Activated naive CD8-positive, alpha-beta T cell (primary cell): ENCODE results near the gene GABPB1.
A peak's percentile ranks its signal among the peaks of the same experiment; 100 is the strongest.

ENCODE experiments used
- H3K27ac Mint-ChIP-seq: one replicate; pipeline ENCODE4 v1.8.0; 2021; ENCODE audit warnings: mixed read lengths
- H3K27me3 Mint-ChIP-seq: one replicate; pipeline ENCODE4 v1.8.0; 2021; ENCODE audit warnings: mixed read lengths
- H3K36me3 Mint-ChIP-seq: one replicate; pipeline ENCODE4 v1.8.0; 2021; ENCODE audit warnings: mixed read lengths
- H3K4me1 Mint-ChIP-seq: one replicate; pipeline ENCODE4 v1.8.0; 2021; ENCODE audit warnings: low read depth, mixed read lengths
- H3K4me3 Mint-ChIP-seq: one replicate; pipeline ENCODE4 v1.8.0; 2021; ENCODE audit warnings: mild to moderate bottlenecking, mixed read lengths
- H3K9me3 Mint-ChIP-seq: one replicate; pipeline ENCODE4 v1.8.0; 2021; ENCODE audit warnings: low read depth, mixed read lengths

Gene GABPB1

DNA sequence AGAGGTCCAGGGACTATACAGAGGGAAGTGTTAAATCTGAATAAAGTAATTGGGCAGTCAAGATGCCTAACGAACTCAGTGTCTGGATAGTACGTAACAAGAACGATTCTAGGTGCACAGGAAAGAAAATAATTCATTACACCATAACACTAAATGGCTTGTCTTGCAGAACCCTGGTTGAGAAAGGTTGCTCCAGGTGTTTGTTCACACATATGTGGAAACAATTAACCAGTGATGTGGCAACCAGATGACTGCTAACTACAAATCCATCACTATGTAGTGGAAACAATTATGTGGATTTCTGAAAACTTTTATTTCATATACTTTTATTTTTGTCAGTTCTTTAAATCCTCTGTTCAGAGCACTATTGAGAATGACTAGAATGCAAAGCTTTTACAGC is 79.1 kb downstream of the GABPB1 start:
- H3K4me3 Mint-ChIP-seq: no peak overlapping the region
- no peaks in the 10 kb centered on the region for H3K9me3 Mint-ChIP-seq
- H3K36me3 Mint-ChIP-seq: peaks cover 2% of the 10 kb centered on the region
- H3K27ac Mint-ChIP-seq: peak overlapping the region; percentile 12
- H3K4me1 Mint-ChIP-seq: peaks cover 7% of the 10 kb centered on the region
- no peaks in the 10 kb centered on the region for H3K27me3 Mint-ChIP-seq

DNA sequence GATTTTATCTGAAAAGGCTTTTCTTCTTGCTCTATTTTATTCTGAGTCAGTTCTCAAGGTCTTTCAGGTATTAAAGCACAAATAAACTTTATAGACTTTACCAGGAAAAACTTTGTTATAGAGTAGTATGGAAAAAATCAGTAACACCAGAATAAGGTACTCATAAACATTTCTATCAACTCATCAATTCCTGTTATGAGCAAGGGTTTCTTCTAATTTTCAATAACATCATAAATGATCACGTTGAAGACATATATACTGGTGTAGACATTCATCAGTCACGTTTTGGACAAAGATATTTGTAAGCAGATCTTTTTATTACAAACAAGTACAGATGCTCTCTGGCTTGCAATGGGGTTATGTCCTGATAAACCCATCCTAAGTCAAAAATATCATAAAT is 79.9 kb downstream of the GABPB1 start:
- peak overlapping the region; percentile 58 for H3K27ac Mint-ChIP-seq
- H3K9me3 Mint-ChIP-seq: no peaks in the 10 kb centered on the region
- H3K27me3 Mint-ChIP-seq: no peaks in the 10 kb centered on the region
- H3K4me3 Mint-ChIP-seq: no peak overlapping the region
- peaks cover 2% of the 10 kb centered on the region for H3K36me3 Mint-ChIP-seq
- peaks cover 7% of the 10 kb centered on the region for H3K4me1 Mint-ChIP-seq

DNA sequence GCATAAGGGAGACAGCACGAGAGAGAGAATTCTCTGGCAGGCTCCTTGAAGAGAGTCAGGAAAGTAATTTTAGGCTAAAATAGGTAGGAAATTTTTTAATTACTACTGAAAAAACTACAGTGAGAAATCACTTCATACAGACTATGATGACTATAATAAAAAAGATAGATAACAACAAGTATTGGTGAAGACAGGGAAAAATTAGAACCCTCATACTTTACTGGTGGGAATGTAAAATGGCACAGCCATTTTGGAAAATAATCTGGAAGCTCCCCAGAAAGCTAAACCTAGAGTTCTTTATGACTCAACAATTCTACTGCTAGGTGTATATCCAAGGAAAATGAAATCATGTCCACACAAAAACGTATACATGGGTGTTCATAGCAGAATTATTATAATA is 87.4 kb downstream of the GABPB1 start:
- peaks cover 11% of the 10 kb centered on the region for H3K4me1 Mint-ChIP-seq

DNA sequence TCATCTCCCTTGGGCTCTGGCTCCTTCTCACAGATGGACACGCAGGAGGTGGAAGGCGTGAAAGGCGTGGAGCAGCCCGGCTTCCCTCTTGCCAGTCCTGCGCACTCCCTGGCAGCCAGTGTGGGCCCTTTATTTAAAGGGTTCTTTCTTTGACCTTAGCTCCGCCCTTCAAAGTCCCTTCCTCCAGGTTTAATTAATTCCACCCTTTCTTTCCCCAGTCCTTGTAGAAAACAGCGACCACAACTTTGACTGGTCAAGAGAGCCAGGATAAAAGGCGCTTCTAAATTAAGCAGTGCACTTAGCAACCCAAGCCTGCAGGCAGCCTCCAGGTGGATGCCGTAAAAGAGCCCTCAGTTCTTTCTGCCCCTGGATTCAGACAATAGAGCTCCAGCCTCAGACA is 89.4 kb downstream of the GABPB1 start, which contains the start of gene HDC:
Gene HDC (minus strand): TSS at position 107 of the 400 bp plus-strand sequence. CDS start 103 bp downstream, at position 4.
- Mint-ChIP-seq H3K9me3 (no peaks in the 10 kb centered on the region), H3K27me3 (no peaks in the 10 kb centered on the region), H3K4me3 (no peak within 1 kb of the TSS), H3K27ac (peak within 1 kb of the TSS; percentile 24), H3K4me1 (peaks cover 27% of the 10 kb centered on the region), H3K36me3 (peaks cover 4% of the 10 kb centered on the region)

More for the DNA sequence above, 87.4 kb downstream of the GABPB1 start:
- Mint-ChIP-seq H3K4me3 (no peak overlapping the region), H3K36me3 (peaks cover 4% of the 10 kb centered on the region), H3K27me3 (no peaks in the 10 kb centered on the region), H3K9me3 (no peaks in the 10 kb centered on the region), H3K27ac (no peak overlapping the region)

DNA sequence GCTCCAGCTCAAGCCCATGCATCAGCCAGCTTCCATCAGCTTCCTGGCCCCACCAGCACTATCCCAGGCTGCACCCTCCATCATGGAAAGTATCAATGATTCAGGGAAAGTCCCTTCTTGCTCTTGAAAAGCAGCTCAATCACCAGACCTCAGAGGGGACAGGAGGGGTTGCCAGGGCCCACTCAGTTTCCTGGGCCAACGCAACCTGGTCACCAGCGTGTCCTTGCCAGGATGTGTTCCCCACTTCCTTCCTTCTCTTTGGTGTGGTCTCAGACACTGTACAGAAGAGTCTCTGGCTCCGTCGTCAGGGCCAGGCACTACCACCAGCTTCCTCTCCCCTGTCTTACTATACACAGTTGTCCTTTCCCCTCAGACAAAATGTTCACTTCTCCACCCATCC is 92.5 kb downstream of the GABPB1 start:
- Mint-ChIP-seq H3K4me1 (peaks cover 37% of the 10 kb centered on the region), H3K27ac (peak overlapping the region; percentile 69), H3K36me3 (peaks cover 4% of the 10 kb centered on the region), H3K27me3 (no peaks in the 10 kb centered on the region), H3K4me3 (peak overlapping the region; percentile 38), H3K9me3 (no peaks in the 10 kb centered on the region)

DNA sequence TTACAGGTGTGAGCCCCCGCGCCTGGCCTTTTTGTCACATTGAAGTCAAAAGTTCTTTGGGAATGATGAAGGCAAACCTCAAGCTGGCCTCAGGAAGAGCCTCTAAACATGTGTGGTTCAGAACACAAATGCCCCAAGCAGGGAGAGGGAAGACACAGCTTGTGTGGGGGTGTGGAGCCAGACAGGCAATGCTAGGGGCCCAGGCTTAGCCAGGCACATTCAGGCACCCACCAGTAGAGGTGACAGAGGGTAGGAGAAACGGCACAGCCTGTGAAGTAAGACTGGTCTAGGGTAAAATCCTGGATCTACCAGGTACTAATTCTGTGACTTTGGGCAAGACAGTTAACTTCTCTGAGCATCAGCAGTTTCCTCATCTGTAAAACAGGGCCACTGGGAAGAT is 93.0 kb downstream of the GABPB1 start:
- H3K27ac Mint-ChIP-seq: peak overlapping the region; percentile 69
- no peak overlapping the region for H3K4me3 Mint-ChIP-seq
- no peaks in the 10 kb centered on the region for H3K27me3 Mint-ChIP-seq
- H3K4me1 Mint-ChIP-seq: peaks cover 38% of the 10 kb centered on the region
- H3K36me3 Mint-ChIP-seq: peaks cover 1% of the 10 kb centered on the region
- no peaks in the 10 kb centered on the region for H3K9me3 Mint-ChIP-seq

DNA sequence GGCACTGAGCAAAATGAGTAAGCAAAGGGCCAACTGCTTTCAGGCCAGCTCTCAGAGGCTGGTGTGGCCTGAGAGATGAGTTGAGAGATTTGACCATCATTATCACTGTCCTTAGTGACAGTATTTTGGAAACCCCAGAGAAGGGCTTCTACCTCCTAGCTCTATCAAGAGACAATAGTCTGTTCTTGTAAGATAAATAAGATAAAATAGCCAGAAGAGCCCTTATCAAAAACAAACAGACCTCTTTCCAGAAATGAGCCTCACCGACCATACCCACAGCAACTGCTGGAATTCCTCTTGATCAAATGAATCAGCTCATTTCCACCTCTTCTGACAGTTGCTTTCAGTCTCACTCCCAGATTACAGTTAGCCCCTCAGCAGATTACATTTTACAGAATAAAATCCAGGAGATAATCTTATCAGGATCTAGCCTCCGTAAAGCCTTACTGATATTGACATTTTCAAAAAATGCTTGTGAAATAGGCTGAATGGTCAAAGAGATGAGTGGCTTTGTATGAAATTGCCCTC is 94.0 kb downstream of the GABPB1 start:
- H3K27me3 Mint-ChIP-seq: no peaks in the 10 kb centered on the region
- H3K9me3 Mint-ChIP-seq: no peaks in the 10 kb centered on the region
- H3K36me3 Mint-ChIP-seq: no peaks in the 10 kb centered on the region
- peak overlapping the region; percentile 59 for H3K27ac Mint-ChIP-seq
- H3K4me3 Mint-ChIP-seq: peak overlapping the region; percentile 48
- H3K4me1 Mint-ChIP-seq: peaks cover 38% of the 10 kb centered on the region

DNA sequence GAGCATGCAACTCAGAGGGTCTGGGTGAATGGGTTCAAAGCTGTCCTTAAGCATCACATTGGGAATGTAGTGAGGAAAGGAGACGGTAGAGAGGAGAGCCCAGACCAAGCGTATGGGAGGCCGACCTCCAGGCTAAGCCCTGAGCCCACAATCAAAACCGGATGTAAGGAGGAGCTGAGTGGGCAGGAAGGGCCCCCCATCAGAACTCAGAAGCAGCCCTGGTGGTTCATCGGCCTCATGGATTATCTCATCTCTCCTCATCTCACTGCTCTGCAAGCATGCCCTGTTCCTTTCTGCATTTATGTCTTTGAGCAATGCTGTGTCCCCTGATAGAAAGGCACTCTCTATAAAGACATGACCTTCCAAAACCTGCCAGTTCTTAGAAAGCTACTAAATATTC is 95.7 kb downstream of the GABPB1 start:
- H3K4me1 Mint-ChIP-seq: peaks cover 38% of the 10 kb centered on the region
- H3K27me3 Mint-ChIP-seq: no peaks in the 10 kb centered on the region
- H3K4me3 Mint-ChIP-seq: no peak overlapping the region
- H3K9me3 Mint-ChIP-seq: no peaks in the 10 kb centered on the region
- no peaks in the 10 kb centered on the region for H3K36me3 Mint-ChIP-seq
- peak overlapping the region; percentile 6 for H3K27ac Mint-ChIP-seq

DNA sequence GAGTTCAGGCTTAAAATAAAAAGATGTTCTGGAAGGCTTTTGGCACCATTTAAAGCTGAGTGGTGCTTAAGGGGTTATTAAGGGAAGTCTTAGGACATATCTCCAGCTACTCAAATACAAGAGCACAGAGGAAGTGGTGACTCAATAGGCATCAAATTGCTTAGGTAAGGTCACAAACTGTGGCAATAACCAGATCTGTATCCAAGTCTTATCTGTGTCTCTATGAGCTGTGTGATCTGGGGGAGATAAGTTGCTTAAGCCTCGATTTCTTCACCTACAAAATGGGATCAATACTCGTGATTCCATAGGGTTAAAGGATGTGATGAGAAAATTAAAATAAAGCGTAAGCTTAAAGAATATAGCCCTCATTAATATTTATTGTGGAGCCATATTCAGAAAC is 97.1 kb downstream of the GABPB1 start:
- H3K4me3 Mint-ChIP-seq: no peak overlapping the region
- H3K27me3 Mint-ChIP-seq: no peaks in the 10 kb centered on the region
- peaks cover 31% of the 10 kb centered on the region for H3K4me1 Mint-ChIP-seq
- H3K9me3 Mint-ChIP-seq: no peaks in the 10 kb centered on the region
- H3K27ac Mint-ChIP-seq: no peak overlapping the region
- H3K36me3 Mint-ChIP-seq: no peaks in the 10 kb centered on the region

DNA sequence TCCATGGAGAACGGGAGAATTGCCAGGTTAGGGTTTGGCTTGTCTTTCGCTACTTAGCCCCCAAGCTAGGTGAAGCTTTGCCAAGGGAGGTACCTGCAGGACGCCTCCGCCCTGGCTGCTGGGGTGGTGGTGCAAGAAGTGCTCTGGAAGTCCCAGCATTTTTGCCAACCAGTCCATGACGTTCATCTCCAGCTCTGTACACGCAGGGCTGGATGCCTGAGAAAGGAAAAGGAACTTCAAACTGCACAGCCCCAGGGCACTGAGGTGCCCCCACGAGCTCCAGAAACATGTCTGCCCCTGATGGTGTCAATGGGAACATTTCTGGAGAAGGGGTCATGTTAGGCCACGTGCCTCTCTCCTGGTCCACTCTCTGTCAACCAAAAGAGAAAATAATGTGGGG is 97.7 kb downstream of the GABPB1 start:
- H3K27me3 Mint-ChIP-seq: no peaks in the 10 kb centered on the region
- H3K27ac Mint-ChIP-seq: peak overlapping the region; percentile 30
- H3K4me3 Mint-ChIP-seq: no peak overlapping the region
- no peaks in the 10 kb centered on the region for H3K9me3 Mint-ChIP-seq
- peaks cover 25% of the 10 kb centered on the region for H3K4me1 Mint-ChIP-seq
- H3K36me3 Mint-ChIP-seq: no peaks in the 10 kb centered on the region

DNA sequence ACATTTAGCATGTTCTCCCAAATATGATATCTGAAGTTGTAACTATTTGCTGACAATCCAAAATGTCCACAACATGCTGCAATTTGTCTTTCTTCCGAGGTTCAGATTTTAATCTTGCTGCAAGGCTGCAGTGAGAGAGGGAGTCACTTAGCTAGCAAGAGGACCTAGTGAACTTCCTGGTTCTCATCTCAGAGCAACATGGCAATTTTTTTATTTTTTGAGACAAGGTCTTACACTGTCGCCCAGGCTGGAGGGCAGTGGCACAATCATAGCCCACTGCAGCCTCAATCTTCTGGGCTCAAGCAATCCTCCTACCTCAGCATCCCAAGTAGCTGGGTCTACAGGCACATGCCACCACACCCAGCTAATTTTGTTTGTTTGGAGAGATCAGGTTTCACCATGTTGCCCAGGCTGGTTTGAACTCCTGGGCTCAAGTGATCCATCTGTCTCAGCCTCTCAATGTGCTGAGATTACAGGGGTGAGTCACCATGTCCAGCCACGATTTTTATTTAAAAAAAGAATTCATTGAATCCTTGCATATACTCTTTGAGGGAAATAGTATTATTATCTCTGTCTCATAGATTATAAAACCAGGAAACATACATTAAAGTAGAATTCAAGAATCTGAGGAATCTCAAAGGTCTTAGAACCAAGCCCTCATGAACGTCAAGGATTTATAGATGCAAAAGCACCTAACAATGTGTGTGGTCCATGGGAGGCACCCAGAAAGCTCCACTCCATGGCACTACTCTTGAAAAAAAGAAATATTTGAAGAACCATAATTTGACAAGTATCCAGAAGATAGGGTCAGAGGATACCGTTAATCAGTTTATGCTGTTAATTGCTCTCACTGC is 98.6 kb downstream of the GABPB1 start:
- Mint-ChIP-seq H3K36me3 (no peaks in the 10 kb centered on the region), H3K4me1 (peaks cover 18% of the 10 kb centered on the region)

DNA sequence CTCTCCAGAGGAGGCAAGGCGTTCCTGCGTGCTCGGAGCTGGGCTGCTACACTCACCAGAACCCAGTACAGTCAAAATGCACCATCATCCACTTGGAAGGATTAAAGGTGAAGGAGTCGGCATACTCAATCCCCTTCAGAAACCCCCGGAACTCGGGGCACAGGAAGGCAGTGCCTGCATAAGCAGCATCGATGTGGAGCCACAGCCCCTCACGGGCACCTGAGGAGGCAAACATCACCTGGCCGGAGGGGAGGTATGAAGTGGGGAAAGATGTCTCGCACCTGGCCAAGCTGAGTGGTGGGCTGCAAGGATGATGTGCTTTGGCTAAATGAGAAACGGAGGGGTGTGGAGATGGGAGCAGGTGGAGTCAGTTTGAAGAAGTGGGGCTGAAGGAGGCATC is 102.4 kb downstream of the GABPB1 start:
- Mint-ChIP-seq H3K9me3 (no peaks in the 10 kb centered on the region), H3K36me3 (no peaks in the 10 kb centered on the region), H3K4me1 (peaks cover 21% of the 10 kb centered on the region), H3K27me3 (no peaks in the 10 kb centered on the region), H3K27ac (no peak overlapping the region), H3K4me3 (no peak overlapping the region)

More for the DNA sequence above, 98.6 kb downstream of the GABPB1 start:
- Mint-ChIP-seq H3K4me3 (no peak overlapping the region), H3K27ac (no peak overlapping the region), H3K9me3 (no peaks in the 10 kb centered on the region), H3K27me3 (no peaks in the 10 kb centered on the region)

DNA sequence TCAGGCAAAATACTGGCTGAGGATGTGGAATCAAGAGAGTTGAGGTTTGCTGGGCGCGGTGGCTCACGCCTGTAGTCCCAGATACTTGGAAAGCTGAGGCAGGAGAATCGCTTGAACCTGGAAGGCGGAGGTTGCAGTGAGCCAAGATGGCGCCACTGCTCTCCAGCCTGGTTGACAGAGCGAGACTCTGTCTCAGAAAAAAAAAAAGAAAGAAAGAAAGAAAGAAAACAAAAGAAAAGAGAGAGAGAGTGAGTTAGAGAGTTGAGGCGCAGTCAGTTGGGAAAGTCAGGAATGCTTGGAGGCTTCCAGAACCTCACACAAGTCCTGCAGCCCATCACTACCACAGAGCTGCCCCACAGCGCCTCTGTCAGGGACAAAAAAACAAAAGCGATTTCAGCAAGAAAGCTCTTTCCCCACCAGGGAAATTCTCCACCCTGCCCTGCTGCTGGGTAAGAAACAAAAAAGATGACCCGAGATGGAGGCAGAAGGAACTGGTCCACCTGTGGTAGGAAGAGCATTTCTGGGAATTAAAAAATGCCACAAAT is 103.3 kb downstream of the GABPB1 start:
- H3K9me3 Mint-ChIP-seq: no peaks in the 10 kb centered on the region

DNA sequence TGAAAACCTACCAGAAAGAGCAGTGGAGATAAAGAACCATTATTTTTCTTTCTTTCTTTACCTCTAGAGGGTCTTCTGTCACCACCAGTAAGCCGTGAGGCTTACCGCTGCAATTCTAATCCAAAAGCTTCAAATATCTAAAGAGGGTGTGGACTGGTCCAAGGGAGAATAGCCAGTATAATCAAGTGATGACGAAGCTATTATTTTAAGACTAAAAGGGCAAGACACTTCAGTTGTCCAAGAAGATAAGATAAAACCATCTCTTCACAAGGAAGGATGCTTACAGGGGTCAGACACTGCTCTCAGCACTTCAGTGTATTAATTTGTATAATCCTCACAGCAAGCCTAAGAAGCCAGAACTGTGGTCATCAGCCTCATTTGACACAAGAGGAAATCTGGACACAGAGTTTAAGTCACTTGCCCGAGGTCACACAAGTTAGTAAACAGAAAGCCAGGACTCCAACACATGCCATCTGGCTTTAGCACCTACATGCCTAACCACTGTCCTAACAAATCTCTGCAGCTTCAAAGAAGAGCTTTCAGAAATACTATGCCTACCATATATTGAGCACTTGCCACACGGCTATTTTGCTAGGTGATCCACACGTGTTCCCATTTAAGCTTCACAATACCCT is 104.1 kb downstream of the GABPB1 start:
- Mint-ChIP-seq H3K9me3 (no peaks in the 10 kb centered on the region), H3K4me3 (no peak overlapping the region), H3K4me1 (peaks cover 28% of the 10 kb centered on the region), H3K27ac (no peak overlapping the region), H3K36me3 (no peaks in the 10 kb centered on the region), H3K27me3 (no peaks in the 10 kb centered on the region)

More for the DNA sequence above, 103.3 kb downstream of the GABPB1 start:
- Mint-ChIP-seq H3K27ac (no peak overlapping the region), H3K4me1 (peaks cover 25% of the 10 kb centered on the region), H3K27me3 (no peaks in the 10 kb centered on the region), H3K4me3 (no peak overlapping the region), H3K36me3 (no peaks in the 10 kb centered on the region)

DNA sequence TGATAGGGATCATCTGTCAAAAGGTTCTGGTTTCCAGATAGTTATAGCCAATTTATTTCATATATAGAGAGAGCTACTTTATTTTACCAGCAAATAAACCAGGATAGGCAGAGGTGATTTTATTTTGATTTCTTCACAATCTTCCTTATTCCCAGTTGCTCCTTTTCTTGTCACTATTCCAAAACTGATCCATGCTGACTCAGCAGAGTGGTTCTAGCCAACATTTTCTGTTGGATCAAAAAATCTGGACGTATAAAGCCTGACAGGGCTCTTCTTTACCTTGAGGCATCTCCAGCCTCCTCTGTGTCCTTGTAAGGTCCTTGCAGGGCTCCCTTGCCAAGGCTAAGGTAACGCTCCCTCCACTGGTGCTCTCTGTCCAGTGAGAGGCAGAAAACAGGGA is 105.3 kb downstream of the GABPB1 start:
- peaks cover 28% of the 10 kb centered on the region for H3K4me1 Mint-ChIP-seq
- no peaks in the 10 kb centered on the region for H3K9me3 Mint-ChIP-seq
- peak overlapping the region; percentile 96 for H3K27ac Mint-ChIP-seq
- H3K27me3 Mint-ChIP-seq: no peaks in the 10 kb centered on the region
- H3K4me3 Mint-ChIP-seq: no peak overlapping the region
- H3K36me3 Mint-ChIP-seq: no peaks in the 10 kb centered on the region
